Measurements from ENCODE around the gene TAPT1.

The TAPT1 gene

GRCh38 chr4:16259889-16260246, 33.6 kb upstream of the TAPT1 start:
- no peak for TF ChIP-seq JUND (IDR thresholded peaks at IDR 0.05; ENCODE audit: low read depth)
- in situ Hi-C loops (cut with HindIII; ENCODE audit: low pct_unique_long_range_greater_than_20kb, low sequenced_read_pairs): no loop called here
- no peak for DNase-seq (ENCODE audit: low read depth in 1 of 2, low spot score in 1 of 2)

- no peak for DNase-seq (ENCODE audit: low read depth in 1 of 2, low spot score in 1 of 2)
- in situ Hi-C loops (cut with HindIII; ENCODE audit: low pct_unique_long_range_greater_than_20kb, low sequenced_read_pairs): no loop called here
- TF ChIP-seq JUND (IDR thresholded peaks at IDR 0.05; ENCODE audit: low read depth): no peak
Measured at GRCh38 chr4:16259241-16259888, 33.1 kb upstream of the TAPT1 start.

GRCh38 chr4:16257611-16258010, 31.3 kb upstream of the TAPT1 start:
- in situ Hi-C loops (cut with HindIII; ENCODE audit: low pct_unique_long_range_greater_than_20kb, low sequenced_read_pairs): no loop called here
- no peak for DNase-seq (ENCODE audit: low read depth in 1 of 2, low spot score in 1 of 2)

GRCh38 chr4:16256343-16256742, 30.1 kb upstream of the TAPT1 start:
- TF ChIP-seq JUND (IDR thresholded peaks at IDR 0.05; ENCODE audit: low read depth): no peak
- no peak for DNase-seq (ENCODE audit: low read depth in 1 of 2, low spot score in 1 of 2)
- in situ Hi-C loops (cut with HindIII; ENCODE audit: low pct_unique_long_range_greater_than_20kb, low sequenced_read_pairs): no loop called here

More at GRCh38 chr4:16257611-16258010, 31.3 kb upstream of the TAPT1 start:
- no peak for TF ChIP-seq JUND (IDR thresholded peaks at IDR 0.05; ENCODE audit: low read depth)

- in situ Hi-C loops (cut with HindIII; ENCODE audit: low pct_unique_long_range_greater_than_20kb, low sequenced_read_pairs): no loop called here
- no peak for DNase-seq (ENCODE audit: low read depth in 1 of 2, low spot score in 1 of 2)
- TF ChIP-seq JUND (IDR thresholded peaks at IDR 0.05; ENCODE audit: low read depth): no peak
Measured at GRCh38 chr4:16255730-16256129, 29.5 kb upstream of the TAPT1 start.

- DNase-seq (ENCODE audit: low read depth in 1 of 2, low spot score in 1 of 2): no peak
- no peak for TF ChIP-seq JUND (IDR thresholded peaks at IDR 0.05; ENCODE audit: low read depth)
- in situ Hi-C loops (cut with HindIII; ENCODE audit: low pct_unique_long_range_greater_than_20kb, low sequenced_read_pairs): no loop called here
Measured at GRCh38 chr4:16253127-16253960, 27.1 kb upstream of the TAPT1 start.

- in situ Hi-C loops (cut with HindIII; ENCODE audit: low pct_unique_long_range_greater_than_20kb, low sequenced_read_pairs): no loop called here
- DNase-seq (ENCODE audit: low read depth in 1 of 2, low spot score in 1 of 2): no peak
Measured at GRCh38 chr4:16250661-16251365, 24.5 kb upstream of the TAPT1 start.

GRCh38 chr4:16248605-16249004, 22.3 kb upstream of the TAPT1 start:
- no peak for DNase-seq (ENCODE audit: low read depth in 1 of 2, low spot score in 1 of 2)
- TF ChIP-seq JUND (IDR thresholded peaks at IDR 0.05; ENCODE audit: low read depth): no peak
- in situ Hi-C loops (cut with HindIII; ENCODE audit: low pct_unique_long_range_greater_than_20kb, low sequenced_read_pairs): no loop called here

More at GRCh38 chr4:16250661-16251365, 24.5 kb upstream of the TAPT1 start:
- no peak for TF ChIP-seq JUND (IDR thresholded peaks at IDR 0.05; ENCODE audit: low read depth)

- in situ Hi-C loops (cut with HindIII; ENCODE audit: low pct_unique_long_range_greater_than_20kb, low sequenced_read_pairs): no loop called here
- DNase-seq (ENCODE audit: low read depth in 1 of 2, low spot score in 1 of 2): no peak
- TF ChIP-seq JUND (IDR thresholded peaks at IDR 0.05; ENCODE audit: low read depth): no peak
Measured at GRCh38 chr4:16245241-16245640, 19.0 kb upstream of the TAPT1 start.

GRCh38 chr4:16243285-16243684, 17.0 kb upstream of the TAPT1 start:
- no peak for DNase-seq (ENCODE audit: low read depth in 1 of 2, low spot score in 1 of 2)
- in situ Hi-C loops (cut with HindIII; ENCODE audit: low pct_unique_long_range_greater_than_20kb, low sequenced_read_pairs): no loop called here
- TF ChIP-seq JUND (IDR thresholded peaks at IDR 0.05; ENCODE audit: low read depth): no peak

GRCh38 chr4:16240300-16240699, 14.0 kb upstream of the TAPT1 start:
- no peak for DNase-seq (ENCODE audit: low read depth in 1 of 2, low spot score in 1 of 2)
- in situ Hi-C loops (cut with HindIII; ENCODE audit: low pct_unique_long_range_greater_than_20kb, low sequenced_read_pairs): no loop called here
- TF ChIP-seq JUND (IDR thresholded peaks at IDR 0.05; ENCODE audit: low read depth): no peak

- TF ChIP-seq JUND (IDR thresholded peaks at IDR 0.05; ENCODE audit: low read depth): no peak
- in situ Hi-C loops (cut with HindIII; ENCODE audit: low pct_unique_long_range_greater_than_20kb, low sequenced_read_pairs): no loop called here
- DNase-seq (ENCODE audit: low read depth in 1 of 2, low spot score in 1 of 2): no peak
Measured at GRCh38 chr4:16239086-16239485, 12.8 kb upstream of the TAPT1 start.

GRCh38 chr4:16238327-16238726, 12.1 kb upstream of the TAPT1 start:
- TF ChIP-seq JUND (IDR thresholded peaks at IDR 0.05; ENCODE audit: low read depth): no peak
- no peak for DNase-seq (ENCODE audit: low read depth in 1 of 2, low spot score in 1 of 2)
- in situ Hi-C loops (cut with HindIII; ENCODE audit: low pct_unique_long_range_greater_than_20kb, low sequenced_read_pairs): no loop called here

All from T47D (cell line).